Thoracic aorta (tissue), 2 donors: ENCODE measurements around the gene RSAD2. TPM values are rescaled to one million over a fixed set of nuclear protein-coding genes. Genes with fewer than 3 reads are reported as not detected.

Experiments
- ATAC-seq: fragments of 150-250 bp; one replicate; pipeline ENCODE4 v1.8.0; 2017; ENCODE audit warnings: low read depth; ENCODE audit not compliant: insufficient number of reproducible peaks, low FRiP score
- DNase-seq: peaks from one replicate; pipeline ENCODE4 v3.0.0-alpha.2; 2020; ENCODE audit warnings: low spot score
- H3K27ac ChIP-seq, 2 donors: fragments of 200-600 bp; sonication (generic); 1 replicate in 1 of 2; 2 replicates in 1 of 2; pipeline ENCODE4 v1.5.1; 2016; ENCODE audit warnings: mild to moderate bottlenecking in 2 of 2, moderate library complexity in 2 of 2
- H3K27me3 ChIP-seq: fragments of 200-600 bp; sonication (generic); replicated peaks from 2 replicates; pipeline ENCODE4 v1.6.0; 2016; ENCODE audit warnings: mild to moderate bottlenecking; ENCODE audit not compliant: insufficient read depth
- H3K36me3 ChIP-seq: fragments of 200-600 bp; sonication (generic); one replicate; pipeline ENCODE4 v1.5.1; 2016
- H3K4me1 ChIP-seq, 2 donors: fragments of 200-600 bp; sonication (generic); 1 replicate in 1 of 2; 2 replicates in 1 of 2; pipeline versions ENCODE4 v1.5.1 to v1.6.0; 2016; ENCODE audit warnings: low read depth in 2 of 2, mild to moderate bottlenecking in 1 of 2; ENCODE audit not compliant: control insufficient read depth in 1 of 2
- H3K4me3 ChIP-seq: fragments of 200-600 bp; sonication (generic); 2 replicates; pipeline ENCODE4 v1.5.1; 2016; ENCODE audit warnings: mild to moderate bottlenecking
- H3K9me3 ChIP-seq: fragments of 200-600 bp; sonication (generic); 2 replicates; pipeline ENCODE4 v1.5.1; 2016
- total RNA-seq, 2 donors: library from RNA; depleted of rRNA; stranded (reverse); fragments of >200 nt; gene quantifications; one replicate each; pipeline versions ENCODE4 v1.1.0 to v1.2.3, GENCODE V29; 2016
- TF ChIP-seq, protein P1 (sequence below): fragments of 200-600 bp; sonication (generic); IDR thresholded peaks from one replicate; pipeline ENCODE4 v1.5.1; 2019; ENCODE audit warnings: antibody characterized with exemption

Gene RSAD2
- total RNA-seq, 2 donors from 2014 or later = 11.3 to 11.8 TPM

DNA sequence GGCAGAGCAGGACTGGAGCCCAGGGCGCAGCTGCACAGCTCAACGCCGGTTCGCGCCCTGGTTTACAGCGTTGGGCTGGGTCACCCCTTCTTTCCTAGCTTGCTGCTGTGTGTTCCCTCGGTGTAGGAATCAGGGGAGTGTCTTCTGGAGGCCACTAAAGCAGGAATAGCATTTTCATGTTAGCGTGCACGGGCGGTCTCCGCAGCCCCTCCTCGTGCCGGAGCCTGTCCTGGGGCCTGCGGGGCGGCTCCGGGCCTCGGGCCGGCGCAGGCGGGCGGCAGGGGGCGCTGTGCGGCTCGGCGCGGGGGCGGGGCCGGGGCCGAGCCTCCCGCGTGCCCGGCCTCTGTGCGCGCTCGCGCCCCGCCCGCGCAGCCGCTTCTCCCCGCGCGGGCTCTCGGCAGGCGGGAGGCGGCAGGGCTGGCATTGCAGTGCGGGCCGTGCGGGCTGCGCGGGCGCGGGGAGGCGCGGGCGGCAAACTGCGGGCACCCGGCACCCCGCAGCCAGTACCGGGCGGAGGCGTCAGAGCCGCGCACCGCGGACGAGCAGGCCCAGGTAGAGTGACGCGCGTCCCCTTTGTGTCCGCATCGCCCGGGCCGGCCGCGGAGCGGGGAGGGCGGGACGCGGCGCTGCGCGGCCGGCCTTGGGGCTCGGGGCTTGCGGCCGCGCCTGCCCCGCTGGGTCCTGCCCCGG is 39.6 kb downstream of the RSAD2 start, which contains the start of gene RNF144A:
Gene RNF144A, plus strand, starts transcription at position 342 of the 690 bp plus-strand sequence. CDS start 79,515 bp downstream, outside the sequence.
- ATAC-seq = no peak
- Histone ChIP-seq H3K4me3 (peak within 1 kb of the TSS; percentile 87), H3K27ac (no peak within 1 kb of the TSS), H3K27me3 (no peaks in the 10 kb centered on the region), H3K9me3 (no peaks in the 10 kb centered on the region), H3K36me3 (no peaks in the 10 kb centered on the region), H3K4me1 (peaks cover 3 to 31% of the 10 kb centered on the region in 2 donors)
- no peak for DNase-seq
- TF ChIP-seq, protein P1, sequence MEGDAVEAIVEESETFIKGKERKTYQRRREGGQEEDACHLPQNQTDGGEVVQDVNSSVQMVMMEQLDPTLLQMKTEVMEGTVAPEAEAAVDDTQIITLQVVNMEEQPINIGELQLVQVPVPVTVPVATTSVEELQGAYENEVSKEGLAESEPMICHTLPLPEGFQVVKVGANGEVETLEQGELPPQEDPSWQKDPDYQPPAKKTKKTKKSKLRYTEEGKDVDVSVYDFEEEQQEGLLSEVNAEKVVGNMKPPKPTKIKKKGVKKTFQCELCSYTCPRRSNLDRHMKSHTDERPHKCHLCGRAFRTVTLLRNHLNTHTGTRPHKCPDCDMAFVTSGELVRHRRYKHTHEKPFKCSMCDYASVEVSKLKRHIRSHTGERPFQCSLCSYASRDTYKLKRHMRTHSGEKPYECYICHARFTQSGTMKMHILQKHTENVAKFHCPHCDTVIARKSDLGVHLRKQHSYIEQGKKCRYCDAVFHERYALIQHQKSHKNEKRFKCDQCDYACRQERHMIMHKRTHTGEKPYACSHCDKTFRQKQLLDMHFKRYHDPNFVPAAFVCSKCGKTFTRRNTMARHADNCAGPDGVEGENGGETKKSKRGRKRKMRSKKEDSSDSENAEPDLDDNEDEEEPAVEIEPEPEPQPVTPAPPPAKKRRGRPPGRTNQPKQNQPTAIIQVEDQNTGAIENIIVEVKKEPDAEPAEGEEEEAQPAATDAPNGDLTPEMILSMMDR = peak; percentile 31

- ATAC-seq = peak; percentile 52
- no peak overlapping the region for H3K27ac ChIP-seq
Observed at GRCh38 chr2:6917761-6918421, 40.3 kb downstream of the RSAD2 start.

GRCh38 chr2:6919901-6920742 is 42.5 kb downstream of the RSAD2 start:
- Histone ChIP-seq H3K27ac (no peak overlapping the region), H3K4me1 (peaks cover 3 to 31% of the 10 kb centered on the region in 2 donors), H3K4me3 (no peak overlapping the region), H3K27me3 (no peaks in the 10 kb centered on the region), H3K9me3 (no peaks in the 10 kb centered on the region), H3K36me3 (no peaks in the 10 kb centered on the region)
- no peak for DNase-seq
- no peak for ATAC-seq
- TF ChIP-seq, protein P1 = no peak

More at GRCh38 chr2:6917761-6918421, 40.3 kb downstream of the RSAD2 start:
- Histone ChIP-seq H3K27me3 (no peaks in the 10 kb centered on the region), H3K36me3 (no peaks in the 10 kb centered on the region), H3K4me3 (peak overlapping the region; percentile 87), H3K4me1 (peaks cover 3 to 31% of the 10 kb centered on the region in 2 donors), H3K9me3 (no peaks in the 10 kb centered on the region)
- TF ChIP-seq, protein P1 = no peak
- DNase-seq = no peak

DNA sequence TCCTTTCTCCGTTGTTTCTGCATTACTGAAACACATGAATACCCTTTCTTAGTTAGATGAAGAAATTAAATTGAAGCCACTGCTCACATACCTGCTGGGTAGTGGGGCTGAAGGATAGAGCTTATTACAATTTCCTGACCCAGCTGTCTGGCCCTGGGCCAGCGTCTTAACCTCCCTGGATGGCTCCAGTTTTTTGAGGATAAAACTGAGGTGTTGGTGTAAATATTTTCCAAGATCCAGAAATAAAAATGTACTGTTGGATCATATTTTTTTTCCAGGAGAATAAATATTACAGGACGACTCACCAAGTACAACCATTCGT is 43.1 kb downstream of the RSAD2 start:
- DNase-seq = no peak
- no peak overlapping the region for H3K27ac ChIP-seq

More for the DNA sequence above, 43.1 kb downstream of the RSAD2 start:
- no peaks in the 10 kb centered on the region for H3K9me3 ChIP-seq
- TF ChIP-seq, protein P1 = no peak
- peaks cover 3 to 31% of the 10 kb centered on the region in 2 donors for H3K4me1 ChIP-seq
- no peaks in the 10 kb centered on the region for H3K27me3 ChIP-seq
- no peak for ATAC-seq
- no peaks in the 10 kb centered on the region for H3K36me3 ChIP-seq
- H3K4me3 ChIP-seq = no peak overlapping the region
